ENCODE measurements around the gene SCUBE2. TPM values are rescaled to one million over a fixed set of nuclear protein-coding genes. Genes with fewer than 3 reads are reported as not detected.

The SCUBE2 gene
- total RNA-seq, 1 donor, result 1.8 TPM

- no peaks in the 10 kb centered on the region for H3K4me1 ChIP-seq (ENCODE audit: insufficient read depth, low read length)
- H3K9me3 ChIP-seq (ENCODE audit: low read depth, low read length), result no peaks in the 10 kb centered on the region
- H3K4me3 ChIP-seq (ENCODE audit: insufficient read depth, low read length), result no peak overlapping the region
- H3K36me3 ChIP-seq (ENCODE audit: insufficient read depth, low read length), result no peaks in the 10 kb centered on the region
- no peaks in the 10 kb centered on the region for H3K79me2 ChIP-seq (ENCODE audit: insufficient read depth, low read length)
- H4K20me1 ChIP-seq (ENCODE audit: insufficient read depth, low read length), result no peaks in the 10 kb centered on the region
- DNase-seq (ENCODE audit: insufficient read length, low spot score, missing footprints), result no peak
- no peak for TF ChIP-seq CTCF (IDR thresholded peaks at IDR 0.05; ENCODE audit: extremely low read depth, low read depth, low read length)
- H2AFZ ChIP-seq (ENCODE audit: low read length), result no peak overlapping the region
- no peak overlapping the region for H3K27ac ChIP-seq (ENCODE audit: low read depth, low read length)
- H3K27me3 ChIP-seq (ENCODE audit: insufficient read depth, low read length), result no peaks in the 10 kb centered on the region
- H3K4me2 ChIP-seq (ENCODE audit: insufficient read depth, low read length), result no peak overlapping the region
These were observed 15.4 kb downstream of the SCUBE2 start for GRCh38 chr11:9076046-9076445.

GRCh38 chr11:9075556-9075955, 15.8 kb downstream of the SCUBE2 start:
- DNase-seq (ENCODE audit: insufficient read length, low spot score, missing footprints), result no peak
- Histone ChIP-seq H3K4me2 (ENCODE audit: insufficient read depth, low read length) (no peak overlapping the region), H3K9me3 (ENCODE audit: low read depth, low read length) (no peaks in the 10 kb centered on the region), H3K79me2 (ENCODE audit: insufficient read depth, low read length) (no peaks in the 10 kb centered on the region), H3K27me3 (ENCODE audit: insufficient read depth, low read length) (no peaks in the 10 kb centered on the region), H3K4me3 (ENCODE audit: insufficient read depth, low read length) (no peak overlapping the region), H3K36me3 (ENCODE audit: insufficient read depth, low read length) (no peaks in the 10 kb centered on the region), H4K20me1 (ENCODE audit: insufficient read depth, low read length) (no peaks in the 10 kb centered on the region), H3K4me1 (ENCODE audit: insufficient read depth, low read length) (no peaks in the 10 kb centered on the region), H3K27ac (ENCODE audit: low read depth, low read length) (no peak overlapping the region), H2AFZ (ENCODE audit: low read length) (no peak overlapping the region)
- no peak for TF ChIP-seq CTCF (IDR thresholded peaks at IDR 0.05; ENCODE audit: extremely low read depth, low read depth, low read length)

- H3K27me3 ChIP-seq (ENCODE audit: insufficient read depth, low read length), result no peaks in the 10 kb centered on the region
- no peaks in the 10 kb centered on the region for H3K9me3 ChIP-seq (ENCODE audit: low read depth, low read length)
- no peaks in the 10 kb centered on the region for H3K79me2 ChIP-seq (ENCODE audit: insufficient read depth, low read length)
- H3K36me3 ChIP-seq (ENCODE audit: insufficient read depth, low read length), result no peaks in the 10 kb centered on the region
- H4K20me1 ChIP-seq (ENCODE audit: insufficient read depth, low read length), result no peaks in the 10 kb centered on the region
- DNase-seq (ENCODE audit: insufficient read length, low spot score, missing footprints), result no peak
- no peak overlapping the region for H3K27ac ChIP-seq (ENCODE audit: low read depth, low read length)
- TF ChIP-seq CTCF (IDR thresholded peaks at IDR 0.05; ENCODE audit: extremely low read depth, low read depth, low read length), result no peak
- H2AFZ ChIP-seq (ENCODE audit: low read length), result no peak overlapping the region
- no peak overlapping the region for H3K4me2 ChIP-seq (ENCODE audit: insufficient read depth, low read length)
- no peak overlapping the region for H3K4me3 ChIP-seq (ENCODE audit: insufficient read depth, low read length)
- no peaks in the 10 kb centered on the region for H3K4me1 ChIP-seq (ENCODE audit: insufficient read depth, low read length)
These were observed 16.9 kb downstream of the SCUBE2 start for GRCh38 chr11:9074338-9075029.

- Histone ChIP-seq H4K20me1 (ENCODE audit: insufficient read depth, low read length) (no peaks in the 10 kb centered on the region), H3K27ac (ENCODE audit: low read depth, low read length) (no peak overlapping the region), H2AFZ (ENCODE audit: low read length) (no peak overlapping the region), H3K9me3 (ENCODE audit: low read depth, low read length) (no peaks in the 10 kb centered on the region), H3K4me3 (ENCODE audit: insufficient read depth, low read length) (no peak overlapping the region), H3K4me2 (ENCODE audit: insufficient read depth, low read length) (no peak overlapping the region), H3K27me3 (ENCODE audit: insufficient read depth, low read length) (no peaks in the 10 kb centered on the region), H3K36me3 (ENCODE audit: insufficient read depth, low read length) (no peaks in the 10 kb centered on the region), H3K79me2 (ENCODE audit: insufficient read depth, low read length) (no peaks in the 10 kb centered on the region), H3K4me1 (ENCODE audit: insufficient read depth, low read length) (no peaks in the 10 kb centered on the region)
- no peak for DNase-seq (ENCODE audit: insufficient read length, low spot score, missing footprints)
- TF ChIP-seq CTCF (IDR thresholded peaks at IDR 0.05; ENCODE audit: extremely low read depth, low read depth, low read length), result no peak
These were observed 17.8 kb downstream of the SCUBE2 start for GRCh38 chr11:9073466-9074225.

Data from osteoblast (primary cell).